GM12873 (cell line): ENCODE data around the gene EYA2.

Source experiments
- CTCF ChIP-seq: IDR thresholded peaks from 2 replicates; pipeline ENCODE4 v1.5.1; 2012; ENCODE audit warnings: low read depth, mild to moderate bottlenecking, moderate library complexity, low read length, control low read depth; ENCODE audit not compliant: insufficient read depth; ENCODE audit errors: missing control alignments

The EYA2 gene

GRCh38 chr20:46852313-46852712, 42.3 kb upstream of the EYA2 start:
- no peak for TF ChIP-seq CTCF

DNA sequence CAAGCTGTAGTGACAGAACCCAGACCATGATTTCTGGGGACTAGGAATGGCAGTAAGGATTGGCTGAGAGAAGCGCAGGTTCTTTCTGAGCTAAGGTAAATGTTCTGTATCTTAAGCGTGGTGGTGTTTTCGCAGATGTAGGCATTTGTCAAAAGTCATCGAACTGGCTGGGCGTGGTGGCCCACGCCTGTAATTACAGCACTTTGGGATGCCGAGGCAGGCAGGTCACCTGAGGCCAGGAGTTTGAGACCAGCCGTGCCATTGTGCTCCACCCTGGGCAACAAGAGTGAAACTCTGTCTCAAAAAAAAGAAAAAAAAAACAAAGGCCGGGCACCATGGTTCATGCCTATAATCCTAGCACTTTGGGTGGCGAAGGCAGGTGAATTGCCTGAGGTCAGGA, 40.7 kb upstream of the EYA2 start:
- no peak for TF ChIP-seq CTCF

- TF ChIP-seq CTCF, result no peak
These were observed 37.4 kb upstream of the EYA2 start for GRCh38 chr20:46857061-46857831.

DNA sequence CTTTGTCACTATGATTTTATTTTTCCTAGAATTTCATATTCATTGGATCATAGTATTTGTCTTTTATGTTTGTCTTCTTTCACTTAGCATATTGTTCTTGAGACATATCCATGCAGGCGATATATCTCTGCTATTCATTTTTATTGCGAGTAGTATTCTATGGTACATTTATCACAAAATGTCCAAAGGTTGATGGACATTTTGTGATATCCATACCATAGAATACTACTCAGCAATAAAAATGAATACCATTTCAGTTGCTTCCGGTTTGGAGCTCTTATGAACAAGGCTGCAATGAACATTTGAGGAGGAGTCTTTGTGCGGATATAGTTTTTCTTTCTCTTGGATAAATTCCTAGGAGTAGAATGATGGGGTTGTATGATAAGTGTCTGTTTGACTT, 28.8 kb upstream of the EYA2 start:
- TF ChIP-seq CTCF, result no peak

DNA sequence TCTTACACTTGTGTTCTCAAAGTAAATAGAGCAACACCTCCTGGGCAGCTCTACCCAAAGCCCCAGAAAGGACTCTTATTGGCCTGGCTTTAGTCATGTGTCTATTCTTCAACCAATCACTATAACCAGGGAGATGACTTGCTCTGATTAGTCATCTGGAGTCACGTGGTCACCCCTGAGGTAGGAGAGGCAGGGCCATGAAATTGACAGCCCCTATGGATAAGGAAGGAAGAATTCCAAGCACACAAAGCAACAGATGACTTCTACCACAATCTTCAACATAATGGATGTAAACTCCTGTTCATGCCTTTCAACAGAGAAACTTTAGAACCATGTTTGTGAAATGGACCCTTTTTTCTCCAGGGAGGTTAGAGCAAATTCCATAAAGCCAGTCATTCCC, 24.6 kb upstream of the EYA2 start:
- TF ChIP-seq CTCF, result no peak

DNA sequence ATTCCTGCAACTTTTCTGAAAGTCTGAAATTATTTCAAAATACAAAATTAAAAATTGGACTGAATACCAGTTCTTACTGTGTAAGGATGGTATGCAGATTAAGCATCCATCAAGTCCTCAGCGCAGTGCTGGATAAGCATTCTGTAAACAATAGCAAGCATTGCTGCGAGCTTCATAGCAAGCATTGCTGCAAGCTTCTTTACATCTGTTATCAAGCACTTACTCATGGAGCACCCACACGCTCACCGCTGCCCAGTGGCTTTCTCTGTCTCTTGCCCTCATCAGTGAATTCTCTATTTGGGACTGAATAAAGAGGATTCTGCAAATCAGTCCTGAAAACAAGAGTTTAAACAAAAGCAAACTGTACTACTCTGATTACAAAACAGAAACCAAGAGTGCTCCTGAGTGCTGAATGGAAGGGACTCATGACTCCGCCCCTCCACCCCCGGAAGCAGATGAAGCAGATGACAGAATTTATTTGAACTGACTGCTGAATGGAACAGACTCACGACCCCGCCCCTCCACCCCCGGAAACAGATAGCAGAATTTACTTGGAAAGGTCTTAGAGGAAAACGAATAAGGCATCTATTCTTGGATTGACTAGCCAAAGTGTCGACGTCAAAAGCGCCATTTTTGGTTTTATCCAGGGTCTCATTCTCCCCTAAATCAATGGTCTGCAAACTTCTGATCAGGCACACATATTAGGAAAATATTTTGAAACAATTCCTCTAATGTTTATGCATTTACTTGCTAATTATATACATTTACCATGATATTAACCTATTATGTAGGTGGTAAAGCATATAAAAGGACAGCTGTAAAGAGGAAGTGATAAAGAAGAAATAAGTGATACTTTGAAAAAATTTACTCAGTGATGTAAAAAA, 22.1 kb upstream of the EYA2 start:
- TF ChIP-seq CTCF, result no peak

DNA sequence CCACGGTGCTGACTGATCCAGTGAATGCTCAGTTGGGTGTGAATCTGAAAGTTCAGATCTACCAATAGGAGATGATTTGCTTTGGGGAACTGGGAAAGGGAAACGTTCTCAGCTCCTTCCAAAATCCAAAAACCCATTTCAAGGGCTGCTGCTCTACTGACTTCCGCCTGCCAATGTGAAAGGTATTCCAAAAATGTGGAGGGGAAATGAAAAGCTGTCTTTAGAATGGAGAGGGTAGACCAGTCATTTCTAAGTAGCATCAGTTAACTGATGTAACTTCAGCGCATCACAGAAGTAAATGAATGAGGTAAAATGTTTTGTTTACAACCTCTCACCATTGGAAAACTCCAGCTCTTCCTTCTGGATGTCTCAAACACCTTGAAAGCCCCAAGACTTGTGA, 19.6 kb upstream of the EYA2 start:
- no peak for TF ChIP-seq CTCF
